OCI-M1 (cell line): ENCODE measurements around the gene ST6GALNAC1.

ENCODE experiments used
- DNase-seq: peaks from one replicate; lab custom pipeline; 2025; lab: John Stamatoyannopoulos, UW

ST6GALNAC1 gene

DNA sequence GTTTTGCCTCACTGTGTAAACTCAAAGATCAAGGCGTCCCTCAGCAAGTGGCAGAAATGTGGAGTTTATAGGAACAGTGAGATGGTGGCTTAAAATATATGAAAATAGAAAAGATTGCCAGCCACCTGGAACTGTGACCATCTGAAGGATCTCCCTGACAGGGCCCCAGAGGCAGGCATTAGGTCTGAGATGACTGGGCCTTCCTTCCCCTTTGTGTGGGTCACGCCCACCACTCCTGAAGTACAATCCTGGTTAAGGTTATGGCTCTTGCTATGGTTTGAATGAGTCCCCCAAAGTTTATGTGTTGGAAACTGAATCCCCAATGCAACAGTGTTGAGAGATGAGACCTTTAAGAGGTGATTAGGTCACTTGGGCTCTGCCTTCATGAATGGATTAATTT, 64.3 kb downstream of the ST6GALNAC1 start:
- DNase-seq = no peak

DNA sequence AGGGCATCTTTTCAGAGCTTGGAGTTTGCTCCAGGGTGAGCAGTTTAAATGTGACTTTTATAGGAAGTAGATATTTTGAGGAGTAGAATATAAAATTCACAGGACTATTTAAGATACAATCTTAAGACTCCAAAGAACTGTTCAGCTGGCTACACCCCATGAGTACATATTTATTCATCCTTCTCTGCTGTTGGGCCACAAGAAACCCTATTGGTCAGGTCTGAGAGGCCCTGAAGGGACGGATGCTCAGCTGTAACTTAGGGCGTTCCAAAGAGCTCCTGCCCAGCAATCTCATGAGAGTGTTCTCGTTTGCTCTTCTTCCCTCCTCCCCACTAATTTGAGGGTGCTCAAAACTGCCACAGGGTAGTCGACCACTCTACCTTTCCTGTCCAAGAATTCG, 65.2 kb downstream of the ST6GALNAC1 start:
- no peak for DNase-seq

DNA sequence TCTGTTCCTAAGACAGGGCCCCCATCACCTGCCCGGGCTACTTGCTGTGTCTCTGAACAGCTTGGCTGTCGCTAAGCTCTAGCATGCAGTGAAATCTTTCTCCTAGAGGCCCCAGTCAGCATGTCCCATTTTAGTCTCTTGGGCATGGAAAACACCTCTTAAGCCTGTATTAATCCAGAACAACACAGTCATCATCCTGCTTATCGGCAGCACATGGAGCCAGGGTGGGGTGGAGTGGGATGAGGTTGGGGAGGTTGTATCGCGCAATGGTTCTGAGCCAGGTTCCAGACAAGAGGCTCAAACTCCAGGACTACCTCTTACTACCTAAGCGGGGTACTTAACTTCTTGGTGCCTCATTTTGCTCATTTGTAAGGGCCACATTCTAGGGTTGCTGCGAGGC, 65.7 kb downstream of the ST6GALNAC1 start:
- DNase-seq = no peak

DNA sequence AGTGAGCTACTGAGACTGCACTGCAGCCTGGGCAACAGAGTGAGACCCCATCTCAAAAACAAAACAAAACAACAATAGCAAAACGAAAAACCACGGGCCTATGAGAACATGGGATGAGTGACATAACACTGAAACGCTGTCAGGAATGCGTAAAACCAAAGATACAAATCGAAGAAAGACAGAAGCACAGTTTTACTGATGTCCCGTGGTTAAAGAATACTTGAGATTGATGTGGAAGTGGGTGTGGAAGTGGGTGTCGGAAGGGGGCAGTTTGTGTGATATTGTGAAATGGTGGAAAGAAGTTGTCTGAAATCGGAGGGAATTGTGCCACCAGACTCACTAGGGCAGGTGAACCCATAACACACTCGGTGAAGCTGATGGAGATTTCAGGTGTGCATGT, 67.4 kb downstream of the ST6GALNAC1 start:
- DNase-seq = no peak

DNA sequence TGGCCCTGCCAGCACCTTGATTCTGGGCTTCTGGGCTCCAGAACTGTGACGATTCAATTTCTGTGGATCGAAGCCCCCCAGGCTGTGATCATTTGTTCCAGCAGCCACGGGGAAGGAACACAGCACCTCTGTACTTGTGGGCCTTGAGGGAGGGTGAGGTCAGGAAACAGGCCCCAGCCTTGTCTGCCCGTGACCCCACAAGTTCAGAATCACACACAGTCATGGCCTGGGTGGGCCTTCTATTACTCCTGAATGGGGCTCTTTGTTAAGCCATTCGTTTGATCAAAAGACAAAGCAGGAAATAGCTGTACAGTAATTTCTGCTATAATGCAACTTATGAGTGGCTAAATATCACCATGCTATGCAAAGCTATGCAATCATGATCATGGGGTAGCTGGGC, 68.0 kb downstream of the ST6GALNAC1 start:
- DNase-seq = no peak
